ENCODE results near the gene RPS6KA1. TPM values are rescaled to one million over a fixed set of nuclear protein-coding genes. Genes with fewer than 3 reads are reported as not detected.

Gene RPS6KA1
- total and polyA plus RNA-seq, 2 of the 4 experiments (the other 2 are of a cell fraction) = 3.6 to 6.3 TPM

DNA sequence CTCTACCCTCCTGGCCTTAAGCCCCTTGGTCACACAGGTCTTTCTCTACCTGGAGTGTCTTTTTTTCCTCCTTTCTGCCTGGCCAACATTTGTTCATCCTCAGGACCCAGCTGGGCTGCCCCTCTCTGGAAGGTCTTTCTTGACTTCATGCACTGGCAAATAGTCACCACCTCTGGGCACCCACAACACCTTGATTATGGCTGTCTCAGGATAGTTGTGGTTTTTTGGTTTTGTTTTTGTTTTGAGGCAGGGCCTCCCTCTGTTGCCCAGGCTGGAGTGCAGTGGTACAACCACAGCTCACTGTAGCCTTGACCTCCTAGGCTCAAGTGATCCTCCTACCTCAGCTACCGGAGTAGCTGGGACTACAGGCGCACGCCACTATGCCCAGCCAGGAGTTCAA is 10.8 kb downstream of the RPS6KA1 start:
- no peak overlapping the region for H3K18ac ChIP-seq (ENCODE audit: low read depth, low read length)
- H3K4ac ChIP-seq (ENCODE audit: low read depth, low read length) = peak overlapping the region; percentile 57; the same call in 1 of the 2 replicates
- H3K14ac ChIP-seq (replicated peaks; ENCODE audit: low read depth, low read length) = no peak overlapping the region; the same call in 1 of the 2 replicates
- in situ Hi-C loops (cut with MboI; ENCODE audit: low sequenced_read_pairs) (no loop called here), dilution Hi-C loops (cut with HindIII; ENCODE audit: low sequenced_read_pairs, unreplicated experiment) (no loop called here), intact Hi-C loops (cut with micrococcal nuclease) (no loop called here)
- H3K36me3 ChIP-seq (ENCODE audit: control insufficient read depth, insufficient read depth, low read length) = no peaks in the 10 kb centered on the region
- H4K5ac ChIP-seq (ENCODE audit: low read depth, low read length) = no peak overlapping the region
- H2AK5ac ChIP-seq (ENCODE audit: low read depth, low read length) = no peak overlapping the region
- DNase-seq (no peak), ATAC-seq (ENCODE audit: low read depth) (no peak)
- peak overlapping the region; percentile 61; the same call in 1 of the 2 replicates for H2BK120ac ChIP-seq (ENCODE audit: low read depth, low read length)
- no peak overlapping the region for H2BK15ac ChIP-seq (ENCODE audit: low read depth, low read length)
- no peak overlapping the region for H2BK5ac ChIP-seq (ENCODE audit: low read depth, low read length, poor library complexity, severe bottlenecking)
- H2BK20ac ChIP-seq (ENCODE audit: low read depth, low read length) = peak overlapping the region; percentile 40; the same call in 1 of the 2 replicates
- TF ChIP-seq SMC3 (IDR thresholded peaks at IDR 0.05; ENCODE audit: low read depth, low read length) (no peak), POLR2A (IDR thresholded peaks at IDR 0.05; ENCODE audit: low read depth, low read length) (no peak), MAZ (IDR thresholded peaks at IDR 0.05; ENCODE audit: borderline replicate concordance, low read depth, low read length) (no peak), ELK1 (IDR thresholded peaks at IDR 0.05; ENCODE audit: borderline replicate concordance, low read depth, low read length) (no peak), NFE2L2 (IDR thresholded peaks at IDR 0.05; ENCODE audit: low read depth, low read length) (no peak), CEBPB (IDR thresholded peaks at IDR 0.05; ENCODE audit: low read depth, low read length) (no peak), MXI1 (IDR thresholded peaks at IDR 0.05; ENCODE audit: borderline replicate concordance, low read depth, low read length) (no peak), FOS (IDR thresholded peaks at IDR 0.05; ENCODE audit: low read depth, low read length) (no peak), USF2 (IDR thresholded peaks at IDR 0.05; ENCODE audit: low read depth, low read length) (no peak), RFX5 (IDR thresholded peaks at IDR 0.05; ENCODE audit: low read depth, low read length) (no peak), CHD1 (IDR thresholded peaks at IDR 0.05; ENCODE audit: low read depth, low read length) (no peak), RAD21 (IDR thresholded peaks at IDR 0.05; ENCODE audit: low read length) (no peak), RCOR1 (IDR thresholded peaks at IDR 0.05; ENCODE audit: insufficient replicate concordance, low read length) (no peak), MAFK (IDR thresholded peaks at IDR 0.05; ENCODE audit: low read depth, low read length) (no peak)
- TF ChIP-seq, protein P1, sequence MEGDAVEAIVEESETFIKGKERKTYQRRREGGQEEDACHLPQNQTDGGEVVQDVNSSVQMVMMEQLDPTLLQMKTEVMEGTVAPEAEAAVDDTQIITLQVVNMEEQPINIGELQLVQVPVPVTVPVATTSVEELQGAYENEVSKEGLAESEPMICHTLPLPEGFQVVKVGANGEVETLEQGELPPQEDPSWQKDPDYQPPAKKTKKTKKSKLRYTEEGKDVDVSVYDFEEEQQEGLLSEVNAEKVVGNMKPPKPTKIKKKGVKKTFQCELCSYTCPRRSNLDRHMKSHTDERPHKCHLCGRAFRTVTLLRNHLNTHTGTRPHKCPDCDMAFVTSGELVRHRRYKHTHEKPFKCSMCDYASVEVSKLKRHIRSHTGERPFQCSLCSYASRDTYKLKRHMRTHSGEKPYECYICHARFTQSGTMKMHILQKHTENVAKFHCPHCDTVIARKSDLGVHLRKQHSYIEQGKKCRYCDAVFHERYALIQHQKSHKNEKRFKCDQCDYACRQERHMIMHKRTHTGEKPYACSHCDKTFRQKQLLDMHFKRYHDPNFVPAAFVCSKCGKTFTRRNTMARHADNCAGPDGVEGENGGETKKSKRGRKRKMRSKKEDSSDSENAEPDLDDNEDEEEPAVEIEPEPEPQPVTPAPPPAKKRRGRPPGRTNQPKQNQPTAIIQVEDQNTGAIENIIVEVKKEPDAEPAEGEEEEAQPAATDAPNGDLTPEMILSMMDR (conservative IDR thresholded peaks at IDR 0.05; ENCODE audit: low read depth, low read length) = no peak
- H3K9me3 ChIP-seq (ENCODE audit: control insufficient read depth, insufficient read depth, low read length) = no peaks in the 10 kb centered on the region
- no peaks in the 10 kb centered on the region for H4K20me1 ChIP-seq (ENCODE audit: insufficient read depth, low read length)
- no peaks in the 10 kb centered on the region for H3K79me1 ChIP-seq (ENCODE audit: low read depth in 1 of 2, low read length in 2 of 2)
- 0 out of 4 replicates have a peak overlapping the region, but pooled peaks of 1 of the 2 experiments have one; percentile 12 for H4K8ac ChIP-seq (ENCODE audit: low read depth in 2 of 2, low read length in 2 of 2)
- no peaks in the 10 kb centered on the region for H3K27me3 ChIP-seq (ENCODE audit: control insufficient read depth, insufficient read depth, low read length)
- peaks cover 4% of the 10 kb centered on the region; the same call in 1 of the 2 replicates for H3K9me1 ChIP-seq (ENCODE audit: insufficient read depth, low read length)
- no peak overlapping the region for H3K4me2 ChIP-seq (ENCODE audit: low read depth, low read length)
- no CpG with 5 or more reads among the region's 3 CpGs for WGBS, 2 experiments (ENCODE audit: extremely low coverage in 2 of 2, insufficient read length in 1 of 2)
- H3K4me1 ChIP-seq (ENCODE audit: control insufficient read depth, insufficient read depth, low read length) = peaks cover 15% of the 10 kb centered on the region
- no peak overlapping the region for H3K27ac ChIP-seq (ENCODE audit: insufficient read depth, low read length)
- CTCF ChIA-PET = no interaction called here
- no peak overlapping the region for H3K23ac ChIP-seq (ENCODE audit: low read depth, low read length)
- BruUV-seq (replicated peaks) = no TSS peak
- no peak overlapping the region for H3K4me3 ChIP-seq (ENCODE audit: insufficient read depth, low read depth, low read length)
- H4K91ac ChIP-seq (ENCODE audit: insufficient read depth, low read depth, low read length) = no peak overlapping the region
- POLR2A ChIA-PET (ENCODE audit: unreplicated experiment) = no interaction called here
- H3K56ac ChIP-seq (ENCODE audit: extremely low read depth, insufficient read depth, low read length) = no peak overlapping the region
- no peak overlapping the region for H3K9ac ChIP-seq (ENCODE audit: low read depth, low read length)
- H2AK9ac ChIP-seq (replicated peaks; ENCODE audit: low read depth, low read length, poor library complexity) = peak overlapping the region; percentile 35
- no peak overlapping the region for H2AFZ ChIP-seq (replicated peaks; ENCODE audit: low read length, poor library complexity)
